DND-41 (cell line): ENCODE results near the gene ANKRD53.

Source experiments
- EZH2 ChIP-seq: IDR thresholded peaks from 3 replicates; pipeline ENCODE4 v1.6.1; 2012; ENCODE audit warnings: borderline replicate concordance, low read depth, mild to moderate bottlenecking, moderate library complexity, low read length, inconsistent platforms; ENCODE audit not compliant: severe bottlenecking
- TF ChIP-seq, protein P1 (sequence below): IDR thresholded peaks from 2 replicates; pipeline ENCODE4 v1.5.1; 2012; ENCODE audit warnings: borderline replicate concordance, low read length, moderate library complexity, mild to moderate bottlenecking; ENCODE audit not compliant: poor library complexity, severe bottlenecking; ENCODE audit errors: extremely low read depth

DNA sequence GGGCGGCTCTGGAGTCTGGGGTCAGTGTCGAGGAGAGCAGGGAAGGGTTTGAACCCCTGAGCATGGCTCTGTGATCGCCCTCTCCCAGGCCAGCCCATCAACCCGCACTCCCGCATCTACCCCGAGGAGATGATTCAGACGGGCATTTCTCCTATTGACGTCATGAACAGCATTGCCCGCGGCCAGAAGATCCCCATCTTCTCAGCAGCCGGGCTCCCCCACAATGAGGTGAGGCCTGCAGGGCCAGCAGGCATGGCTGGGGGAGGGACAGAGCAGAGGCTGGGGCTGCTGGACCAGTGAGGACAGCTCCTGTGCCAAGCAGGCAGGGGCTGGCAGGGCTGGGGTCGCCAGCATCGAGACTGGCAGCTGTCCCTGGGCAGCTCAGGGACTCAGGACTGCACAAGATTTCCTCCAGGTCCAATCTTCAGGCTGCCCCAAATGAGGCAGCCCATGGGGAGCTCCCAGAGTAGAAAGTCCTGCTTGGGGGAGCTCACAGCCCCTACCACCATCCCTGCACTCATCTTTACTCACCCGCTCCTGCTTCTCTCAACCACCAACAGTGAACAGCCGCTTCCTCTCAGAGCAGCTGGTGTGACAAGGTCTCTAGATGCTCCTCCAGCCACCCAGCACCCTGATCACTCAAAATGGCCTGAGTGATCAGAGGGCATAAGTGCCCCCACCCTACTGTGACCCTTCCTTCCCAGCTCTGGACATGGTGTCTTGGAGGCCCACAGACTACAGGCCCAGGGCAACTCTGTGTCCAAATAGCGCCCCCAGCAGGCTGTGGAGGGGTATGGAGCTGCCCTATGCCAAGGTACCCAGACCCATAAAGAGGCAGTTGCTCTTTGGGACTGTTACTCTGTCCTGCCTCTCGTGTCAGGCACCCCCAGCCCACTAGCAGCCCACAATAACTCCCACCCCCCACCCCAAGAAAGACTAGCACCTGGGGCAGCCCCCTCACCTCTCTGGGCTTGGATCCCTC is 18.3 kb upstream of the ANKRD53 start:
- TF ChIP-seq, protein P1, sequence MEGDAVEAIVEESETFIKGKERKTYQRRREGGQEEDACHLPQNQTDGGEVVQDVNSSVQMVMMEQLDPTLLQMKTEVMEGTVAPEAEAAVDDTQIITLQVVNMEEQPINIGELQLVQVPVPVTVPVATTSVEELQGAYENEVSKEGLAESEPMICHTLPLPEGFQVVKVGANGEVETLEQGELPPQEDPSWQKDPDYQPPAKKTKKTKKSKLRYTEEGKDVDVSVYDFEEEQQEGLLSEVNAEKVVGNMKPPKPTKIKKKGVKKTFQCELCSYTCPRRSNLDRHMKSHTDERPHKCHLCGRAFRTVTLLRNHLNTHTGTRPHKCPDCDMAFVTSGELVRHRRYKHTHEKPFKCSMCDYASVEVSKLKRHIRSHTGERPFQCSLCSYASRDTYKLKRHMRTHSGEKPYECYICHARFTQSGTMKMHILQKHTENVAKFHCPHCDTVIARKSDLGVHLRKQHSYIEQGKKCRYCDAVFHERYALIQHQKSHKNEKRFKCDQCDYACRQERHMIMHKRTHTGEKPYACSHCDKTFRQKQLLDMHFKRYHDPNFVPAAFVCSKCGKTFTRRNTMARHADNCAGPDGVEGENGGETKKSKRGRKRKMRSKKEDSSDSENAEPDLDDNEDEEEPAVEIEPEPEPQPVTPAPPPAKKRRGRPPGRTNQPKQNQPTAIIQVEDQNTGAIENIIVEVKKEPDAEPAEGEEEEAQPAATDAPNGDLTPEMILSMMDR = peak; percentile 40
- no peak for TF ChIP-seq EZH2
